ENCODE data around the gene CTDNEP1.

DNA sequence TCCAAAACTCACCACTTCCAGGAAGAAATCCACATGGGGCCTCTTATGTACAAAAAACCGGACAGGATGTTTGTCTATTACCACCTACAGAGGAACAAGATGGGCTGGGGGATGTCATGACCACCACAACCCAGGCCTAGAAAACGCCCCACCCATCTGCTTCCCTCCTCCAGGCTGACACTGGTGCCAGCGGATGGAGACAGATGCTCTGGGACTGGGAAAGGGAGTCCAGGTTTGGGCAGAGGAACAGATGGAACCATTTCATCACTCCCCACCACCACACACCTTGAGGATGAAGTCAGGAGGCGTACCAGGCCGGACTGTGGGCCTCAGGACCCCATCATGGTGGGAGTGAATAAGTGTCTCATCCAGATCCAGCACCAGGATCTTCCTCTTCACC lies 4.8 kb downstream of the CTDNEP1 start:
- TF ChIP-seq, protein P1, sequence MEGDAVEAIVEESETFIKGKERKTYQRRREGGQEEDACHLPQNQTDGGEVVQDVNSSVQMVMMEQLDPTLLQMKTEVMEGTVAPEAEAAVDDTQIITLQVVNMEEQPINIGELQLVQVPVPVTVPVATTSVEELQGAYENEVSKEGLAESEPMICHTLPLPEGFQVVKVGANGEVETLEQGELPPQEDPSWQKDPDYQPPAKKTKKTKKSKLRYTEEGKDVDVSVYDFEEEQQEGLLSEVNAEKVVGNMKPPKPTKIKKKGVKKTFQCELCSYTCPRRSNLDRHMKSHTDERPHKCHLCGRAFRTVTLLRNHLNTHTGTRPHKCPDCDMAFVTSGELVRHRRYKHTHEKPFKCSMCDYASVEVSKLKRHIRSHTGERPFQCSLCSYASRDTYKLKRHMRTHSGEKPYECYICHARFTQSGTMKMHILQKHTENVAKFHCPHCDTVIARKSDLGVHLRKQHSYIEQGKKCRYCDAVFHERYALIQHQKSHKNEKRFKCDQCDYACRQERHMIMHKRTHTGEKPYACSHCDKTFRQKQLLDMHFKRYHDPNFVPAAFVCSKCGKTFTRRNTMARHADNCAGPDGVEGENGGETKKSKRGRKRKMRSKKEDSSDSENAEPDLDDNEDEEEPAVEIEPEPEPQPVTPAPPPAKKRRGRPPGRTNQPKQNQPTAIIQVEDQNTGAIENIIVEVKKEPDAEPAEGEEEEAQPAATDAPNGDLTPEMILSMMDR (IDR thresholded peaks at IDR 0.05) = no peak
- no peak for TF ChIP-seq ZFX (IDR thresholded peaks at IDR 0.05; ENCODE audit: borderline replicate concordance)
